Stomach (tissue), 9 donors: Measurements from ENCODE around the gene SPSB3. TPM values are rescaled to one million over a fixed set of nuclear protein-coding genes. Genes with fewer than 3 reads are reported as not detected.

ENCODE experiments used
- DNase-seq, 2 donors: peaks; one replicate each; pipeline versions ENCODE4 v3.0.0 to v3.0.0-alpha.2; 2013 to 2019
- H3K27ac ChIP-seq, 5 donors: fragments of 200-600 bp in 4 of 5; sonication (generic) in 4 of 5; one replicate each; pipeline ENCODE4 v1.5.1; 2013 to 2019; ENCODE audit warnings: mild to moderate bottlenecking in 1 of 5, moderate library complexity in 1 of 5
- H3K27me3 ChIP-seq, 3 donors: fragments of 200-600 bp; sonication (generic); one replicate each; pipeline ENCODE4 v1.5.1; 2017 to 2019; ENCODE audit warnings: mixed run types in 1 of 3
- H3K36me3 ChIP-seq, 4 donors: fragments of 200-600 bp; sonication (generic); 1 replicate in 3 of 4; 2 replicates in 1 of 4; pipeline ENCODE4 v1.5.1; 2016 to 2019
- H3K4me1 ChIP-seq, 4 donors: fragments of 200-600 bp; sonication (generic); one replicate each; pipeline ENCODE4 v1.5.1; 2016 to 2019
- H3K4me3 ChIP-seq, 4 donors: fragments of 200-600 bp; sonication (generic) in 3 of 4; one replicate each; pipeline ENCODE4 v1.5.1; 2016 to 2019; ENCODE audit warnings: mild to moderate bottlenecking in 1 of 4
- H3K9me3 ChIP-seq, 4 donors: fragments of 200-600 bp; sonication (generic); one replicate each; pipeline ENCODE4 v1.5.1; 2016 to 2019
- CTCF ChIP-seq, 7 experiments: fragments of 450-650 bp in 4 of 7; fragments of 200-600 bp in 3 of 7; sonication (generic) in 3 of 7; IDR thresholded peaks; one replicate each; pipeline ENCODE4 v1.5.1; 2016 to 2019; ENCODE audit warnings: antibody characterized with exemption in 7 of 7, control low read depth in 2 of 7, mild to moderate bottlenecking in 1 of 7
- EP300 ChIP-seq: sonication (generic); formaldehyde crosslinking; IDR thresholded peaks from one replicate; pipeline ENCODE4 v1.6.1; 2017; ENCODE audit warnings: antibody characterized with exemption
- POLR2A ChIP-seq, 4 donors: fragments of 450-650 bp; IDR thresholded peaks; one replicate each; pipeline ENCODE4 v1.6.1; 2016; ENCODE audit warnings: antibody characterized with exemption in 4 of 4, control low read depth in 2 of 4, mild to moderate bottlenecking in 1 of 4, moderate library complexity in 1 of 4
- POLR2AphosphoS5 ChIP-seq, 3 donors: sonication (generic); formaldehyde crosslinking; IDR thresholded peaks; one replicate each; pipeline ENCODE4 v1.6.1; 2016; ENCODE audit warnings: antibody characterized with exemption in 3 of 3
- WGBS, 5 donors: extraction: QIAGEN DNeasy Blood & Tissue Kit in 3 of 5; methylation state at CpG; one replicate each; pipeline versions ENCODE4 v1.1.5 to v1.1.7; 2013 to 2018; 5-methylcytosine and 5-hydroxymethylcytosine counted together
- intact Hi-C: fragments of 100-400 bp; cut with DNase I; formaldehyde crosslinking; loops from one replicate; pipeline ENCODE4 v1.15.1; 2023; ENCODE audit warnings: low total_unique reads
- polyA plus RNA-seq, 3 donors: library from polyadenylated mRNA; stranded (reverse); fragments of 200-250 nt; gene quantifications; one replicate each; pipeline ENCODE4 v1.2.3, GENCODE V29; 2013
- total RNA-seq, 5 donors: library from RNA; depleted of rRNA; stranded (reverse); fragments of >200 nt; gene quantifications; one replicate each; pipeline versions ENCODE4 v1.1.0 to v1.2.3, GENCODE V29; 2014 to 2016
- donor health status: healthy with polysubstance abuse.
- donor health status: Bipolar disorder and iron deficiency.
- donor health status: healthy.

The SPSB3 gene
- total and polyA plus RNA-seq, 8 donors, result 22.2 to 186 (median 73.8) TPM

- H3K9me3 ChIP-seq, result no peaks in the 10 kb centered on the region
- H3K4me3 ChIP-seq, result no peak overlapping the region
- WGBS, 5 donors, result 85 to 91% (median 88%) methylated on average over 11 to 14 of the region's 14 CpGs
- H3K36me3 ChIP-seq, result peaks cover 57 to 82% (median 81%) of the 10 kb centered on the region in 4 donors
- intact Hi-C loops, result no loop called here
- H3K27ac ChIP-seq, result no peak overlapping the region
- no peak for DNase-seq
- H3K4me1 ChIP-seq, result no peaks in the 10 kb centered on the region
- TF ChIP-seq POLR2AphosphoS5 (IDR thresholded peaks at IDR 0.05), result no peak
- TF ChIP-seq EP300, result no peak
- no peak for TF ChIP-seq POLR2A (IDR thresholded peaks at IDR 0.05)
- TF ChIP-seq CTCF (IDR thresholded peaks at IDR 0.05), result no peak
- no peaks in the 10 kb centered on the region for H3K27me3 ChIP-seq
Observed at GRCh38 chr16:1732071-1732470, 50.3 kb downstream of the SPSB3 start.

- intact Hi-C loops, result no loop called here
- H3K9me3 ChIP-seq, result no peaks in the 10 kb centered on the region
- H3K27me3 ChIP-seq, result no peaks in the 10 kb centered on the region
- no peak for DNase-seq
- H3K27ac ChIP-seq, result no peak overlapping the region
- peaks cover 57 to 87% (median 85%) of the 10 kb centered on the region in 4 donors for H3K36me3 ChIP-seq
- WGBS, 5 donors, result 71 to 82% (median 77%) methylated on average over 6 to 7 of the region's 7 CpGs
- no peak overlapping the region for H3K4me3 ChIP-seq
- H3K4me1 ChIP-seq, result no peaks in the 10 kb centered on the region
- TF ChIP-seq CTCF (IDR thresholded peaks at IDR 0.05) (no peak), EP300 (no peak), POLR2A (IDR thresholded peaks at IDR 0.05) (no peak), POLR2AphosphoS5 (IDR thresholded peaks at IDR 0.05) (no peak)
Observed at GRCh38 chr16:1731603-1732002, 50.8 kb downstream of the SPSB3 start.

GRCh38 chr16:1731073-1731472, 51.3 kb downstream of the SPSB3 start:
- 89 to 98% (median 95%) methylated on average over 7 of the region's 7 CpGs for WGBS, 5 donors
- no peak for TF ChIP-seq EP300
- TF ChIP-seq CTCF (IDR thresholded peaks at IDR 0.05), result no peak
- no peak for TF ChIP-seq POLR2A (IDR thresholded peaks at IDR 0.05)
- no peak for TF ChIP-seq POLR2AphosphoS5 (IDR thresholded peaks at IDR 0.05)

GRCh38 chr16:1729445-1729844, 52.9 kb downstream of the SPSB3 start:
- intact Hi-C loops, result no loop called here
- WGBS, 5 donors, result 93 to 95% (median 94%) methylated on average over 34 to 35 of the region's 35 CpGs
- H3K27me3 ChIP-seq, result no peaks in the 10 kb centered on the region
- no peaks in the 10 kb centered on the region for H3K4me1 ChIP-seq
- no peak for DNase-seq
- no peak overlapping the region for H3K27ac ChIP-seq
- no peak for TF ChIP-seq EP300
- TF ChIP-seq CTCF (IDR thresholded peaks at IDR 0.05), result no peak
- TF ChIP-seq POLR2AphosphoS5 (IDR thresholded peaks at IDR 0.05), result no peak
- TF ChIP-seq POLR2A (IDR thresholded peaks at IDR 0.05), result no peak
- no peaks in the 10 kb centered on the region for H3K9me3 ChIP-seq
- peaks cover 61 to 100% (median 100%) of the 10 kb centered on the region in 4 donors for H3K36me3 ChIP-seq
- H3K4me3 ChIP-seq, result no peak overlapping the region

More at GRCh38 chr16:1731073-1731472, 51.3 kb downstream of the SPSB3 start:
- Histone ChIP-seq H3K36me3 (peaks cover 63 to 92% (median 91%) of the 10 kb centered on the region in 4 donors), H3K4me1 (no peaks in the 10 kb centered on the region), H3K4me3 (no peak overlapping the region), H3K27me3 (no peaks in the 10 kb centered on the region), H3K9me3 (no peaks in the 10 kb centered on the region), H3K27ac (no peak overlapping the region)
- intact Hi-C loops, result no loop called here
- no peak for DNase-seq
